Muscle of leg (tissue), 11 donors: ENCODE data around the gene FMNL2. TPM values are rescaled to one million over a fixed set of nuclear protein-coding genes. Genes with fewer than 3 reads are reported as not detected.
A peak's percentile ranks its signal among the peaks of the same experiment; 100 is the strongest.

Experiments used
- DNase-seq: peaks from one replicate; pipeline ENCODE4 v3.0.0; 2013
- H3K27ac ChIP-seq: one replicate; pipeline ENCODE4 v1.5.1; 2013; ENCODE audit warnings: mild to moderate bottlenecking, low read length, control low read depth
- H3K27me3 ChIP-seq: one replicate; pipeline ENCODE4 v1.6.1; 2013; ENCODE audit warnings: low read length; ENCODE audit not compliant: control insufficient read depth, insufficient read depth
- H3K36me3 ChIP-seq: one replicate; pipeline ENCODE4 v1.6.1; 2013; ENCODE audit warnings: low read length; ENCODE audit not compliant: control insufficient read depth, insufficient read depth
- H3K4me1 ChIP-seq: one replicate; pipeline ENCODE4 v1.6.1; 2013; ENCODE audit warnings: low read length; ENCODE audit not compliant: control insufficient read depth, insufficient read depth
- H3K4me3 ChIP-seq: one replicate; pipeline ENCODE4 v1.5.1; 2013; ENCODE audit warnings: low read length, control low read depth
- H3K9me3 ChIP-seq: replicated peaks from 2 replicates; pipeline ENCODE4 v1.6.1; 2013; ENCODE audit warnings: low read depth, low read length; ENCODE audit not compliant: control insufficient read depth
- WGBS: methylation state at CpG from one replicate; pipeline ENCODE4 v1.1.5; 2013; ENCODE audit warnings: missing lambda C conversion rate; ENCODE audit not compliant: insufficient coverage; 5-methylcytosine and 5-hydroxymethylcytosine counted together
- polyA plus RNA-seq, 8 donors: library from polyadenylated mRNA; unstranded; fragments of 120-200 nt; gene quantifications; one replicate each; pipeline versions ENCODE4 v1.2.1 to v1.2.3, GENCODE V29; 2013; ENCODE audit warnings: inconsistent platforms in 1 of 8, low replicate concordance in 1 of 8; ENCODE audit not compliant: insufficient read length in 8 of 8, insufficient read depth in 1 of 8
- total RNA-seq: library from RNA; stranded (reverse); fragments of 120-200 nt; gene quantifications from one replicate; pipeline ENCODE4 v1.2.4, GENCODE V29; 2013

Gene FMNL2
- total and polyA plus RNA-seq, 9 donors: 21.5 to 36.1 (median 24.1) TPM

- Histone ChIP-seq H3K9me3 (no peaks in the 10 kb centered on the region), H3K4me1 (no peaks in the 10 kb centered on the region), H3K36me3 (no peaks in the 10 kb centered on the region), H3K4me3 (no peak overlapping the region), H3K27me3 (no peaks in the 10 kb centered on the region), H3K27ac (peak overlapping the region; percentile 78)
- peak; percentile 84 for DNase-seq
- no CpG with 5 or more reads among the region's 2 CpGs for WGBS
Observed at GRCh38 chr2:152396763-152397162, 61.8 kb downstream of the FMNL2 start.

GRCh38 chr2:152399003-152399402, 64.0 kb downstream of the FMNL2 start:
- 88% methylated on average over 4 of the region's 4 CpGs for WGBS
- no peaks in the 10 kb centered on the region for H3K9me3 ChIP-seq
- H3K4me3 ChIP-seq: no peak overlapping the region
- DNase-seq: no peak
- no peak overlapping the region for H3K27ac ChIP-seq
- no peaks in the 10 kb centered on the region for H3K4me1 ChIP-seq
- no peaks in the 10 kb centered on the region for H3K36me3 ChIP-seq
- H3K27me3 ChIP-seq: no peaks in the 10 kb centered on the region

GRCh38 chr2:152400607-152401214, 65.7 kb downstream of the FMNL2 start:
- DNase-seq: no peak
- Histone ChIP-seq H3K9me3 (no peaks in the 10 kb centered on the region), H3K4me1 (no peaks in the 10 kb centered on the region), H3K27ac (no peak overlapping the region), H3K27me3 (no peaks in the 10 kb centered on the region), H3K36me3 (no peaks in the 10 kb centered on the region), H3K4me3 (no peak overlapping the region)
- 100% methylated on average over 1 of the region's 2 CpGs for WGBS

- Histone ChIP-seq H3K27me3 (no peaks in the 10 kb centered on the region), H3K4me1 (peaks cover 4% of the 10 kb centered on the region), H3K4me3 (no peak overlapping the region), H3K36me3 (no peaks in the 10 kb centered on the region), H3K9me3 (no peaks in the 10 kb centered on the region), H3K27ac (no peak overlapping the region)
- peak; percentile 53 for DNase-seq
- 83% methylated on average over 3 of the region's 12 CpGs for WGBS
Observed at GRCh38 chr2:152402780-152403759, 68.1 kb downstream of the FMNL2 start.

- H3K9me3 ChIP-seq: no peaks in the 10 kb centered on the region
- H3K36me3 ChIP-seq: no peaks in the 10 kb centered on the region
- no peak for DNase-seq
- H3K27ac ChIP-seq: no peak overlapping the region
- peaks cover 4% of the 10 kb centered on the region for H3K4me1 ChIP-seq
- no peak overlapping the region for H3K4me3 ChIP-seq
- whole genome bisulfite sequencing: 100% methylated on average over 1 of the region's 2 CpGs
- H3K27me3 ChIP-seq: no peaks in the 10 kb centered on the region
Observed at GRCh38 chr2:152405206-152406118, 70.5 kb downstream of the FMNL2 start.

GRCh38 chr2:152406119-152406835, 71.3 kb downstream of the FMNL2 start:
- Histone ChIP-seq H3K9me3 (no peaks in the 10 kb centered on the region), H3K4me3 (no peak overlapping the region), H3K27me3 (no peaks in the 10 kb centered on the region), H3K36me3 (no peaks in the 10 kb centered on the region), H3K4me1 (peaks cover 4% of the 10 kb centered on the region), H3K27ac (no peak overlapping the region)
- no CpG with 5 or more reads among the region's 2 CpGs for WGBS
- DNase-seq: no peak

- H3K4me1 ChIP-seq: peaks cover 4% of the 10 kb centered on the region
- WGBS: no CpG with 5 or more reads among the region's 2 CpGs
- no peaks in the 10 kb centered on the region for H3K27me3 ChIP-seq
- H3K9me3 ChIP-seq: no peaks in the 10 kb centered on the region
- no peaks in the 10 kb centered on the region for H3K36me3 ChIP-seq
- H3K27ac ChIP-seq: no peak overlapping the region
- no peak overlapping the region for H3K4me3 ChIP-seq
- no peak for DNase-seq
Observed at GRCh38 chr2:152406836-152407161, 71.8 kb downstream of the FMNL2 start.

GRCh38 chr2:152407204-152407721, 72.3 kb downstream of the FMNL2 start:
- Histone ChIP-seq H3K27ac (peak overlapping the region; percentile 32), H3K27me3 (no peaks in the 10 kb centered on the region), H3K4me3 (no peak overlapping the region), H3K9me3 (no peaks in the 10 kb centered on the region), H3K4me1 (peaks cover 4% of the 10 kb centered on the region), H3K36me3 (no peaks in the 10 kb centered on the region)
- peak; percentile 61 for DNase-seq
- 30% methylated on average over 6 of the region's 8 CpGs for WGBS

GRCh38 chr2:152407806-152408205, 72.8 kb downstream of the FMNL2 start:
- WGBS: 80% methylated on average over 1 of the region's 1 CpG
- no peak for DNase-seq
- no peak overlapping the region for H3K4me3 ChIP-seq
- H3K9me3 ChIP-seq: no peaks in the 10 kb centered on the region
- no peaks in the 10 kb centered on the region for H3K27me3 ChIP-seq
- H3K36me3 ChIP-seq: no peaks in the 10 kb centered on the region
- peaks cover 4% of the 10 kb centered on the region for H3K4me1 ChIP-seq
- no peak overlapping the region for H3K27ac ChIP-seq
